HEK293T (cell line): ENCODE results near the gene NXPH4.

ENCODE experiments used
- FOXK2 ChIP-seq: fragments of 450-650 bp; IDR thresholded peaks from 2 replicates; pipeline ENCODE4 v1.6.1; 2016; ENCODE audit warnings: mild to moderate bottlenecking
- FOXM1 ChIP-seq: fragments of 450-650 bp; IDR thresholded peaks from 2 replicates; pipeline ENCODE4 v1.6.1; 2017; ENCODE audit warnings: mild to moderate bottlenecking, borderline replicate concordance
- HDGF ChIP-seq: fragments of 450-650 bp; IDR thresholded peaks from 2 replicates; pipeline ENCODE4 v1.6.1; 2017; ENCODE audit warnings: antibody characterized with exemption, borderline replicate concordance
- LEF1 ChIP-seq: fragments of 450-650 bp; IDR thresholded peaks from 2 replicates; pipeline ENCODE4 v1.6.1; 2017; ENCODE audit warnings: mild to moderate bottlenecking, borderline replicate concordance
- SUZ12 ChIP-seq: fragments of 450-650 bp; IDR thresholded peaks from 2 replicates; pipeline ENCODE4 v1.6.1; 2016; ENCODE audit warnings: mild to moderate bottlenecking
- TARDBP ChIP-seq: fragments of 450-650 bp; IDR thresholded peaks from 2 replicates; pipeline ENCODE4 v1.6.1; 2016

GRCh38 chr12:57173683-57174082, 42.9 kb upstream of the NXPH4 start:
- TF ChIP-seq TARDBP (no peak), FOXK2 (no peak), HDGF (no peak), LEF1 (no peak), SUZ12 (no peak), FOXM1 (no peak)
